ACC112 (cell line): ENCODE data around the gene AFMID.

Source experiments
- H2AFZ ChIP-seq: fragments of 200-600 bp; sonication (generic); one replicate; pipeline ENCODE4 v1.6.0; 2017; ENCODE audit warnings: antibody characterized with exemption, low read length; ENCODE audit not compliant: unreplicated experiment
- H3K27ac ChIP-seq: fragments of 200-600 bp; sonication (generic); 2 replicates; pipeline ENCODE4 v1.5.1; 2014; ENCODE audit warnings: low read depth, mild to moderate bottlenecking, antibody characterized with exemption, low read length, moderate library complexity
- H3K27me3 ChIP-seq: fragments of 200-600 bp; sonication (generic); 2 replicates; pipeline ENCODE4 v1.6.1; 2014; ENCODE audit warnings: mild to moderate bottlenecking, antibody characterized with exemption, low read length, moderate library complexity, mixed read lengths; ENCODE audit not compliant: insufficient read depth
- H3K36me3 ChIP-seq: fragments of 200-600 bp; sonication (generic); 2 replicates; pipeline ENCODE4 v1.6.1; 2016; ENCODE audit warnings: mild to moderate bottlenecking, antibody characterized with exemption, low read length, moderate library complexity, mixed read lengths; ENCODE audit not compliant: insufficient read depth
- H3K4me1 ChIP-seq: fragments of 200-600 bp; sonication (generic); one replicate; pipeline ENCODE4 v1.6.1; 2016; ENCODE audit warnings: low read length, mixed read lengths; ENCODE audit not compliant: insufficient read depth, unreplicated experiment, control insufficient read depth
- H3K4me3 ChIP-seq: fragments of 200-600 bp; sonication (generic); 2 replicates; pipeline ENCODE4 v1.5.1; 2014; ENCODE audit warnings: mild to moderate bottlenecking, low read depth, low read length
- H3K79me2 ChIP-seq: fragments of 200-600 bp; sonication (generic); one replicate; pipeline ENCODE4 v1.6.0; 2016; ENCODE audit warnings: low read length; ENCODE audit not compliant: control insufficient read depth, unreplicated experiment, insufficient read depth

AFMID gene

DNA sequence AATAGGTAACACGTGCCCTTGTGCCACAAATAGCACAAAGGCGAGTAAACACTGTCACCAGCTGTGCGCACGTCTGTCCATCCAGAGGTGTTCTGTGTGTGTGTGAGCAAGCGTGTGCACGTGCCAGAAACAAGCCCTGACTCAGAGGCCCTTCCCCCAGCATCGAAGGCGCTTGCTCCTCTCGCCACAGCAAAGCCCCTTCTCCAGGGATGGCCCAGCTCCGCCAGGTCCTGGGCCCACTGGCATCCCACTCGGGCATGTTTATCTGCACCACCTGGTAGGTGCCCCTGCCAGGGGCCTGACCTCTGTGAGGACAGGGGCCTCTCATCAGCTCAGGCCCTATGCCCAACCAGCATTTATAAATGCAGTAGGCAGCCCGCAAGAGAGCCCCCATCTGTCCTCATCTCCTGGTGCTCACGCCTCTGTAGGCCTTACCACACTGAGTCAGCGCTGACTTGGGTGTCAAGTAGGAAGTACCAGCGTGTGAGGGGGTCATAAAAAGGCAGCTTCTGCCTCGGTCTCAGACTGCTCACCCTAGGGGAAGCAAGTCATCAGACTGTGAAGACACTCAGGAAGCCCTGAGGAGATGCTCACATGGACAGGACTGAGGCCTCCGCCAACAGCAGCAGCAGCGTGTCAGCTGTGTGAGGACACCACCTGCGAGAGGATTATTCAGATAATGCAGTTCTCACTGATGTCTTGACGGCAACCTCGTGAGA is 55.0 kb downstream of the AFMID start:
- Histone ChIP-seq H3K4me3 (no peak overlapping the region), H2AFZ (no peak overlapping the region), H3K4me1 (no peaks in the 10 kb centered on the region), H3K27me3 (no peaks in the 10 kb centered on the region), H3K27ac (no peak overlapping the region), H3K79me2 (no peaks in the 10 kb centered on the region), H3K36me3 (no peaks in the 10 kb centered on the region)

DNA sequence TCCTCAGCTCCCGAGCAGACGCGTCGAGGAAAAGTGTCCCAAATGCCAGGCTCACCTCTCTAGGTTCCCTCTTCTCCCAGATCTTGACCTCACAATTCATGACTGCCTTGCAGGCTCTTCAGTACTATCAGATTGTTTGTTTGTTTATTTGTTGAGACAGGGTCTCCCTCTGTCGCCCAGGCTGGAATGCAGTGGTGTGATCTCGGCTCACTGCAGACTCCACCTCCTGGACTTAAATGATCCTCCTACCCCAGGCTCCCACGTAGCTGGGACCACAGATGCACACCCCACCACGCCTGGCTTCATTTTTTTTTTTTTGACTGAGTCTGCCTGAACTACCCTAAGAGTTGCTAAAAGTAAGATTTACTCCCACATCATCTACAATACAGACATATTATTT is 60.1 kb downstream of the AFMID start:
- Histone ChIP-seq H3K4me1 (peaks cover 2% of the 10 kb centered on the region), H3K4me3 (no peak overlapping the region), H3K27ac (no peak overlapping the region), H2AFZ (no peak overlapping the region), H3K79me2 (no peaks in the 10 kb centered on the region), H3K36me3 (no peaks in the 10 kb centered on the region), H3K27me3 (no peaks in the 10 kb centered on the region)

DNA sequence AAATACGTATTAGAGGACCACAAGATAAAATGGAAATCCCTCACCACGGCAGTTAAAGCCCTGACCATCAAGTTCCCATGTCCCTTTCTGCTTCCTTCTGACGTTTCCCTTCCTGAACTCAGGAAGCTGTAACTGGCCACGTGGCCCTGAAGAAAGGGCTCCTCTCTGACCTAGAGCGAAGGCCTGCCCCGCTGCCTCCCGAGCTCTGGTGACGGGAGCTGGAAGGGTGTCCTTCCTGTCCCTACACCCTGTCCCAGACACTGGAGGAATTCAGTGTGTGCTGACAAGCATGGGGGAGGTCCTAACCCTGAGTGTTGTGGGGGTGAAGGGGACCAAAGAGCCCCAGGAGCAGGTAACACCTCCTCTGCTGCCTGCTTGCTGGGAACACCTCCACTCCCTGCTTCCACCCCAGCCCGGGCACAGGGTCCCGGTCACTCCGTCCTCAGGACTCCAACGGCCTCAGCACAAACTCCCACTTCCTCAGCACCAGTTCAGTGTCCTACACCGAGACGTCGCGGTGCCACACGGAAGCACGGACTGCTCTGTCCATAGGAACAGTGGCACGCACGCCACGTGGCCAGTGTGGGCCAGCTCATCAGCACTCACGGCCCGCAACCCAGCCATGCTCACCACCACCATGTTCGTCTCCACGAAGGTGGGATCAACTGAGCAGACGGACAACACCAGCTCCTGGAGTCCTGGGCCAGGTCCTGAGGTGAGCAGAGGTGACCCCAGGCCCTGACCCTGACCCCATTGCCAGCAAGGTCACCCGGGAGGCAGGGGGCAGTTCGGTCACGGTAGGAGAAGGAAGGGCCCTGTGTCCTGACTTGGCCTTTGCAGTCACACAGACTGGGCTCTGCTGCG is 61.1 kb downstream of the AFMID start:
- no peak overlapping the region for H2AFZ ChIP-seq
- no peaks in the 10 kb centered on the region for H3K27me3 ChIP-seq
- no peaks in the 10 kb centered on the region for H3K79me2 ChIP-seq

DNA sequence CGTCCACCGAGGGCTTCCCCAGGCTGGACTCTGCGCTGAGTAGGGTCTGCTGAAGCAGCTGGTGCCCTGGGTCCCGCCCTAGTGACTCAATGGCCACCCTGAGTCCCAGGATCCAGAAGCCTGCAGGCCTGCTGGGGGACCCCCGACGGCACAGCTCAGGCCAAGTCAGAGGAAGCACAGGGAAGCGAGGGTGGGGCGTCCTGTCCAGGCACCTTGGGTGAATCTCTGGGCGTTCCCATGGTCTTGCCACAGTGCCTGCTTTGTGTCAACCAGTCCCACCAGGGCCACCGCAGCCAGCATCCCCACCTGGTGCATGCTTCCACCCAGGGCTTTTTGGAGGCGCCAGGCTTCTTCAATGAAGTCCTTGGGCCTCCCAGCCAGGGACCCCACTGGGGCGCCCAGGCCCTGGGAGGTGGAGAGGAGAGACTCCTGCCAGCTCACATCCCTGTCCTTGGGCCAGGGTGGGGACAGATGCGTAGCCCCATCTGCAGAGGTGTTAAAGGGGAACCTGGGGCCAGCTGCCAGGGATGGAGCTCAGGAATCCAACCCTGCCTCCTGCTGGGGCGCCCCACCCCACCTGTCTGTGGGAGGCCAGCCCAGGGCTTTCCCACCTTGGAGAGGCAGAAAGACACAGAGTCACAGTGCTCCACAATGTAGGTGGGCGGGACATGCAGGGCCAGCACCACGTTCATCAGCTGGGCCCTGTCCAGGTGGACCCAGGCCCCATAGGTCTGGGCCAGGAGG is 62.1 kb downstream of the AFMID start:
- Histone ChIP-seq H3K4me3 (no peak overlapping the region), H3K79me2 (no peaks in the 10 kb centered on the region), H3K36me3 (no peaks in the 10 kb centered on the region), H2AFZ (no peak overlapping the region), H3K27me3 (no peaks in the 10 kb centered on the region), H3K27ac (no peak overlapping the region), H3K4me1 (peaks cover 2% of the 10 kb centered on the region)

More for the DNA sequence above, 61.1 kb downstream of the AFMID start:
- no peak overlapping the region for H3K27ac ChIP-seq
- H3K36me3 ChIP-seq: no peaks in the 10 kb centered on the region
- no peak overlapping the region for H3K4me3 ChIP-seq
- H3K4me1 ChIP-seq: peaks cover 2% of the 10 kb centered on the region

DNA sequence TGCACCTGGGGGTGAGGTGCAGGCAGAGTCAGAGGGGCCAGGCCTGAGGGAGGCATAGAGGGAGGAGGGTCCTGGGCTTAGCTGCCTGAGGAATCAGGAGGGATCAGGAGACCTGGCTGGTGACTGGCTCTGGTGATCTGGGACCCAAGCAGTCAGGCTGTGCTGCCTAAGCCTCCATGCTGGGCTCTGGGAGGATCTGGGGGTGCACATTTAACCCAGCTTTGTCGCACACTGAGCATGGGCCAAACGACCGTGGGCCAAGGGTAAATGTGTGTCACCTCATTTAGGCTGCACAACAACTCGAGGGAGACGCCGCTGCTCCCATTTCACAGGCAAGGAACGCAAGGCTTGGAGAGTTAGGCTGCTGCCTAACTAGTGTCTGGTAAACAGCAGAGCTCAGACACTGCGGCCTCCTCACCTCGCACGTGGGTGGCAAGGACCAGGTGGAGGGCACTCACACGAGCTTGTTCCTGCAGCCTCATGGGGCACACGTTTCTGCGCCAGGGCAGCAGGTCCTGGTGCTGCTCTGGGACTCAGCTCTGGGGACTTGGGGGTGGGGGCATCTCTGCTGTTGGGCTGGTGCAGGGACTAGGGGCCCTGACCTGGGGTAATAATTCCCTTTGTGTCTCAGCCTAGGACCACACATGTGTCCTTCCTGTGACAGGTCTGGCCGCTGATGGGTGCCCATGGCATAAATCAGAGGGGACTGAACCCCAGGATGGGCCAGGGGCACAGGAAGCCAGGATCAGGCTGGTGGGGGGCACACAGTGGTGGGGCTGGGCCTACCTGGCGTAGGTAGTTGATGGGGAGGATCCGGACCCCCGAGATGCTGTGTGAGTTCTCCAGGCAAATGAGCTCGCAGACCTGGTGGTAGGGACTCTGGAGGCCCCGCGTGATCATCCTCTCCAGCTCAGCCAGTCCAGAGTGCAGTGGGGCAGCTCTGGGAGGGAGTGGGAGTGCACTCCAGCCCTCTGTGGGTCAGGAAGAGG is 63.0 kb downstream of the AFMID start:
- Histone ChIP-seq H3K27ac (no peak overlapping the region), H3K27me3 (no peaks in the 10 kb centered on the region), H3K4me3 (no peak overlapping the region), H2AFZ (no peak overlapping the region), H3K36me3 (no peaks in the 10 kb centered on the region), H3K4me1 (peaks cover 2% of the 10 kb centered on the region), H3K79me2 (no peaks in the 10 kb centered on the region)

GRCh38 chr17:78250891-78251772 is 64.0 kb downstream of the AFMID start:
- 0 out of 2 replicates have a peak overlapping the region, but pooled peaks have one; percentile 33 for H3K4me3 ChIP-seq
- peaks cover 2% of the 10 kb centered on the region for H3K4me1 ChIP-seq
- no peaks in the 10 kb centered on the region for H3K27me3 ChIP-seq
- H2AFZ ChIP-seq: peak overlapping the region; percentile 44
- no peak overlapping the region for H3K27ac ChIP-seq
- H3K36me3 ChIP-seq: no peaks in the 10 kb centered on the region
- no peaks in the 10 kb centered on the region for H3K79me2 ChIP-seq

DNA sequence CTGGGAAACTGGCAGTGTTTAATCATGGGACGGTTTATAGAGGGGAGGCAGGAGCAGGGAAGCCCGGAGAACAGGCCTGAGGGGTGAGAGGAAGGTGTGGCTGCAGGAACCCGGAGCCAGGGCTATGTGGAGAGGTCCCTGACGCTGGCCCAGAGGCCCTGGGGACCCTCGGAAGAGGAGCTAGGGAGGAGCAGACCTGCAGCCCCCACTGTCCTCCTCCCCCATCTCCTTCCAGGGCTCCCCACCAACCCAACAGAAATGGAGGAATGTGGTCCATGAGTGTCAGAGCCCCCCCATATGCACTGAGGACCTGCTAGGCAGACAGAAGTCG is 64.6 kb downstream of the AFMID start:
- H3K4me3 ChIP-seq: no peak overlapping the region
- H2AFZ ChIP-seq: no peak overlapping the region
- no peaks in the 10 kb centered on the region for H3K27me3 ChIP-seq
- H3K27ac ChIP-seq: no peak overlapping the region
- no peaks in the 10 kb centered on the region for H3K79me2 ChIP-seq
- peaks cover 2% of the 10 kb centered on the region for H3K4me1 ChIP-seq
- H3K36me3 ChIP-seq: no peaks in the 10 kb centered on the region

- Histone ChIP-seq H3K4me3 (no peak overlapping the region), H3K27ac (no peak overlapping the region), H3K27me3 (no peaks in the 10 kb centered on the region), H3K79me2 (no peaks in the 10 kb centered on the region), H2AFZ (no peak overlapping the region), H3K4me1 (peaks cover 2% of the 10 kb centered on the region), H3K36me3 (no peaks in the 10 kb centered on the region)
Observed at GRCh38 chr17:78252111-78252634, 65.0 kb downstream of the AFMID start.
